ENCODE results near the gene LRRC14B. TPM values are rescaled to one million over a fixed set of nuclear protein-coding genes. Genes with fewer than 3 reads are reported as not detected.

Gene LRRC14B
- total and polyA plus RNA-seq, 2 donors (not counting 1 experiment from before 2014, with no cell fraction given): not detected

DNA sequence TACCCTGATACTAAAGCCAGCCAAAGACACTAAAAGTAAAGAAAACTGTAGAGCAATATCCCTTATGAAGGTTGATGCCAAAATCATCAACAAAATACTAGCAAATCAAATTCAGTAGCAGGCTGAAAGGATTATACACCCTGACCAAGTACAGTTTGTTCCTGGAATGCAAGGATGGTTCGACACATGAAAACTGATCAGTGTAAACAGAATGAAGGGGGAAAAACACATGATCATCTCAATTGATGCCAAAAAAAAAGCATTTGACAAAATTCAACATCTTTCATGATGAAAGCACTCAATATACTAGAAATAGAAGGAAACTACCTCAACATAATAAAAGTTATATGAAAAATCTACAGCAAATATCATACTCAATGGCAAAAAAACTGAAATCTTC lies 43.5 kb upstream of the LRRC14B start:
- no peak overlapping the region for H3K27ac ChIP-seq (ENCODE audit: insufficient read depth, low read length)
- H4K20me1 ChIP-seq (ENCODE audit: control insufficient read depth, extremely low read depth, insufficient read depth, low read length): no peaks in the 10 kb centered on the region
- H3K9ac ChIP-seq (ENCODE audit: insufficient read depth, low read length): no peak overlapping the region
- H3K9me3 ChIP-seq (ENCODE audit: control insufficient read depth, insufficient read depth, low read depth, low read length): no peaks in the 10 kb centered on the region
- H3K4me1 ChIP-seq (ENCODE audit: control insufficient read depth, extremely low read depth, insufficient read depth, low read length): no peaks in the 10 kb centered on the region
- H3K4me3 ChIP-seq (replicated peaks in 1 of 4; ENCODE audit: control extremely low read depth in 1 of 4, insufficient read depth in 1 of 4, low read depth in 3 of 4, low read length in 4 of 4): no peak overlapping the region
- H3K36me3 ChIP-seq (ENCODE audit: control insufficient read depth, insufficient read depth, low read length): no peaks in the 10 kb centered on the region
- H3K27me3 ChIP-seq (ENCODE audit: control insufficient read depth, insufficient read depth, low read length): peaks cover 3% of the 10 kb centered on the region
- no peaks in the 10 kb centered on the region for H3K79me2 ChIP-seq (ENCODE audit: control insufficient read depth, insufficient read depth, low read length)
- H3K4me2 ChIP-seq (ENCODE audit: extremely low read depth, insufficient read depth, low read length): no peak overlapping the region
- DNase-seq (ENCODE audit: low read depth in 2 of 2): peak in 1 of 2 donors; percentile 33
- no peak for TF ChIP-seq CTCF (conservative IDR thresholded peaks at IDR 0.05 in 1 of 2, IDR thresholded peaks at IDR 0.05 in 1 of 2; ENCODE audit: low read depth in 1 of 2, low read length in 2 of 2)
- no peak for TF ChIP-seq EZH2 (IDR thresholded peaks at IDR 0.05; ENCODE audit: low read length, missing control alignments)
- H2AFZ ChIP-seq (ENCODE audit: low read length): no peak overlapping the region

DNA sequence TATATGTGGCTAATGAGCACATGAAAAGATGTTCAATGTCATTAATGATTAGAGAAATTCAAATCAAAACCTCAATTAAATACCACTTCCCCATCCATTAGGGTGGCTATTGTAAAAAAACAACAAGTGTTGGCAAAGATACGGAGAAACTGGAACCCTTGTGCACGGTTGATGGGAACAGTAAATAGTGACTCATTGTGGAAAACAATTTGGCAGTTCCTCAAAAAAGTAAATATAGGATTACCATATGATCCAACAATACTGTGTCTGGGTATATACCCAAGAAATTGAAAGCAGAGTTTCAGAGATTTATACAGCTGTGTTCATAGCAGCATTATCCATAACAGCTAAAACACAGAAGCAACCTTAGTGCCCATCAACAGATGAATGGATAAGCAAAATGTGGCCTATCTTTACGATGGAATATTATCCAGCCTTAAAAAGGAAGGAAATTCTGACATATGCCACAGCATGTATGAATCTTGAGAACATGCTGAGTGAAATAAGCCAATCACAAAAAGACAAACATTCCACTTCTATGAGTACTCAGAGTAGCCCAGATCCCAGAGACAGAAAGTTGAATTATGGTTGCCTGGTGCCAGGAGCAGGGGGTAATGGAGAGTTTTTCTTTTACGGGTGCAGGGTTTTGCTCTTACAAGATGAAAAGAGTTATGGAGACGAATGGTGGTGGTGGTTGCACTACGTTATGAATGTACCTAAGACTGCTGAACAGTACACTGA lies 41.4 kb upstream of the LRRC14B start:
- H2AFZ ChIP-seq (ENCODE audit: low read length): no peak overlapping the region
- H3K27me3 ChIP-seq (ENCODE audit: control insufficient read depth, insufficient read depth, low read length): no peaks in the 10 kb centered on the region
- no peaks in the 10 kb centered on the region for H4K20me1 ChIP-seq (ENCODE audit: control insufficient read depth, extremely low read depth, insufficient read depth, low read length)
- H3K27ac ChIP-seq (ENCODE audit: insufficient read depth, low read length): no peak overlapping the region
- peak; percentile 51 to 80 for DNase-seq (ENCODE audit: low read depth in 2 of 2)
- no peak overlapping the region for H3K4me3 ChIP-seq (replicated peaks in 1 of 4; ENCODE audit: control extremely low read depth in 1 of 4, insufficient read depth in 1 of 4, low read depth in 3 of 4, low read length in 4 of 4)
- no peak for TF ChIP-seq EZH2 (IDR thresholded peaks at IDR 0.05; ENCODE audit: low read length, missing control alignments)
- no peak for TF ChIP-seq CTCF (conservative IDR thresholded peaks at IDR 0.05 in 1 of 2, IDR thresholded peaks at IDR 0.05 in 1 of 2; ENCODE audit: low read depth in 1 of 2, low read length in 2 of 2)
- no peaks in the 10 kb centered on the region for H3K4me1 ChIP-seq (ENCODE audit: control insufficient read depth, extremely low read depth, insufficient read depth, low read length)
- H3K79me2 ChIP-seq (ENCODE audit: control insufficient read depth, insufficient read depth, low read length): no peaks in the 10 kb centered on the region
- H3K4me2 ChIP-seq (ENCODE audit: extremely low read depth, insufficient read depth, low read length): no peak overlapping the region
- no peaks in the 10 kb centered on the region for H3K36me3 ChIP-seq (ENCODE audit: control insufficient read depth, insufficient read depth, low read length)
- no peak overlapping the region for H3K9ac ChIP-seq (ENCODE audit: insufficient read depth, low read length)
- H3K9me3 ChIP-seq (ENCODE audit: control insufficient read depth, insufficient read depth, low read depth, low read length): no peaks in the 10 kb centered on the region

DNA sequence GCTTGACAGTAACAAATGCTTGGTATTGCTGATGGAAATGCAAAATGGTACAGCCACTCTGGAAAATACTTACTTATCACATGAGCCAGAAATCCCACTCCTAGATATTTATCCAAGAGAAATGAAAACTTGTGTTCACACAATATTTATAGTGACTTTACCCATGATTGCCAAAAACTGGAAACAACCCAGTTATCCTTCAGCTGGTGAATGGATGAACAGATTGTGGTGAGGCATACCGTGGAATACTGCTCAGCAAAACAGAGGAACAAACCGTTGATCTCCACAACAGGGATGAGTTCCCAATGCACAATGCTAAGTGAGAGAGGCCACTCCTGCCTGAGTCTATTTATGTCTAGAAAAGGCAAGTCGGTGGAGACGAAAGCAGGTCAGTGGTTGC lies 40.5 kb upstream of the LRRC14B start:
- TF ChIP-seq EZH2 (IDR thresholded peaks at IDR 0.05; ENCODE audit: low read length, missing control alignments): no peak
- no peak for TF ChIP-seq CTCF (conservative IDR thresholded peaks at IDR 0.05 in 1 of 2, IDR thresholded peaks at IDR 0.05 in 1 of 2; ENCODE audit: low read depth in 1 of 2, low read length in 2 of 2)
- no peak overlapping the region for H3K27ac ChIP-seq (ENCODE audit: insufficient read depth, low read length)

More for the DNA sequence above, 40.5 kb upstream of the LRRC14B start:
- H3K9ac ChIP-seq (ENCODE audit: insufficient read depth, low read length): no peak overlapping the region
- H3K9me3 ChIP-seq (ENCODE audit: control insufficient read depth, insufficient read depth, low read depth, low read length): no peaks in the 10 kb centered on the region
- H3K4me1 ChIP-seq (ENCODE audit: control insufficient read depth, extremely low read depth, insufficient read depth, low read length): no peaks in the 10 kb centered on the region
- H3K36me3 ChIP-seq (ENCODE audit: control insufficient read depth, insufficient read depth, low read length): no peaks in the 10 kb centered on the region
- no peaks in the 10 kb centered on the region for H4K20me1 ChIP-seq (ENCODE audit: control insufficient read depth, extremely low read depth, insufficient read depth, low read length)
- no peak overlapping the region for H3K4me3 ChIP-seq (replicated peaks in 1 of 4; ENCODE audit: control extremely low read depth in 1 of 4, insufficient read depth in 1 of 4, low read depth in 3 of 4, low read length in 4 of 4)
- H2AFZ ChIP-seq (ENCODE audit: low read length): no peak overlapping the region
- no peak overlapping the region for H3K4me2 ChIP-seq (ENCODE audit: extremely low read depth, insufficient read depth, low read length)
- no peak for DNase-seq (ENCODE audit: low read depth in 2 of 2)
- no peaks in the 10 kb centered on the region for H3K27me3 ChIP-seq (ENCODE audit: control insufficient read depth, insufficient read depth, low read length)
- no peaks in the 10 kb centered on the region for H3K79me2 ChIP-seq (ENCODE audit: control insufficient read depth, insufficient read depth, low read length)
